Keratinocyte (primary cell): Measurements from ENCODE around the gene DCLRE1C.

Source experiments
- EZH2 ChIP-seq: IDR thresholded peaks from one replicate; pipeline ENCODE4 v1.6.1; 2012; ENCODE audit warnings: inconsistent platforms, mild to moderate bottlenecking, low read length, moderate library complexity
- TF ChIP-seq, protein P1 (sequence below), 3 experiments: IDR thresholded peaks in 1 of 3; conservative IDR thresholded peaks in 1 of 3; optimal IDR thresholded peaks in 1 of 3; 2 replicates in 2 of 3; 3 replicates in 1 of 3; pipeline versions ENCODE3 to v1.5.1; 2011; ENCODE audit warnings: low read length in 3 of 3, mild to moderate bottlenecking in 3 of 3, moderate library complexity in 2 of 3, control low read depth in 1 of 3, inconsistent platforms in 1 of 3; ENCODE audit not compliant: insufficient read depth in 2 of 3; ENCODE audit errors: extremely low read depth in 1 of 3

DNA sequence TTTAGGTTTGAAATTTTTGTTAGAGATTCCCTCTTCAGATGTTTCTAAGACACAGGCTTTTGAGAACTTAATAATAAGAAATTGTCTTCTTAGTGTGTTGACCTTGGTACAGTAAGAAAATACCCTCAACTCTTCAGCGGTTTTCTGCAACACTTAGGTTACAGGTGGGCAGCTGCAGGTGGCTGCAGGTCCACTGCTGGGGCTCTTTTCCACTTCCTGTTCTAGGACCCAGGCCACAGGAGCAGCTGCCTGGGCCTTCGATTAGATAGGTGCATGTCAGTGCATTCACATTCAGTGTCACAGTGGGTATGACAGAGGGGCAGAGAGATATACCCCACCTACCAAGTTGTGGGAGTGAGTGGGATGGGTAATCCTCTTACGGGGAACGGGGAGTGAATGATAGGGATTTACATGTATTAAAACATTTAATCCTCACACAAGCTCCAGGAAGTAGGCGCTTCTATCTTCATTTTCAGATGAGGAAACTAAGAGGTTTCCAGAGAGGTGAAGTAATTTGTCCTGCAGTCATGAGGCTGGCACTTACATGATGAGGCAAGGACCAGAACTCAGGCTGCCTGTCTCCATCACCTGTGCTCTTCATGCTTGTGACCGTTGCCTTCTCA lies 95.4 kb downstream of the DCLRE1C start:
- TF ChIP-seq EZH2: no peak
- TF ChIP-seq, protein P1, sequence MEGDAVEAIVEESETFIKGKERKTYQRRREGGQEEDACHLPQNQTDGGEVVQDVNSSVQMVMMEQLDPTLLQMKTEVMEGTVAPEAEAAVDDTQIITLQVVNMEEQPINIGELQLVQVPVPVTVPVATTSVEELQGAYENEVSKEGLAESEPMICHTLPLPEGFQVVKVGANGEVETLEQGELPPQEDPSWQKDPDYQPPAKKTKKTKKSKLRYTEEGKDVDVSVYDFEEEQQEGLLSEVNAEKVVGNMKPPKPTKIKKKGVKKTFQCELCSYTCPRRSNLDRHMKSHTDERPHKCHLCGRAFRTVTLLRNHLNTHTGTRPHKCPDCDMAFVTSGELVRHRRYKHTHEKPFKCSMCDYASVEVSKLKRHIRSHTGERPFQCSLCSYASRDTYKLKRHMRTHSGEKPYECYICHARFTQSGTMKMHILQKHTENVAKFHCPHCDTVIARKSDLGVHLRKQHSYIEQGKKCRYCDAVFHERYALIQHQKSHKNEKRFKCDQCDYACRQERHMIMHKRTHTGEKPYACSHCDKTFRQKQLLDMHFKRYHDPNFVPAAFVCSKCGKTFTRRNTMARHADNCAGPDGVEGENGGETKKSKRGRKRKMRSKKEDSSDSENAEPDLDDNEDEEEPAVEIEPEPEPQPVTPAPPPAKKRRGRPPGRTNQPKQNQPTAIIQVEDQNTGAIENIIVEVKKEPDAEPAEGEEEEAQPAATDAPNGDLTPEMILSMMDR (optimal IDR thresholded peaks at IDR 0.05 in 1 of 3, IDR thresholded peaks at IDR 0.05 in 1 of 3, conservative IDR thresholded peaks at IDR 0.05 in 1 of 3; ENCODE audit: extremely low read depth in 1 of 3, insufficient read depth in 2 of 3, low read length in 3 of 3): no peak
